Hematopoietic multipotent progenitor cell treated with erythropoietin and hydrocortisone succinate and interleukin-3 and kit ligand, for 15 days (in vitro differentiated cells): ENCODE data around the gene RNF181.
"Not testable (repeated sequence)": the region's sequence is repeated elsewhere in the genome, so short reads cannot be mapped to it uniquely, and the experiment has no call there.

Source experiments
- DNase-seq: peaks from one replicate; pipeline ENCODE4 v3.0.0-alpha.2; 2015; ENCODE audit warnings: low spot score

Gene RNF181

GRCh38 chr2:85595301-85596025 is at the start of gene RNF181:
TSS of gene RNF181 (plus strand) at chr2:85595745. CDS start at chr2:85595764, 19 bp downstream.
- peak; percentile 96 for DNase-seq

- DNase-seq = no peak
These were observed 49.7 kb upstream of the RNF181 start for GRCh38 chr2:85545780-85546240.

GRCh38 chr2:85547089-85547858 is 48.3 kb upstream of the RNF181 start:
- DNase-seq = no peak

- DNase-seq = no peak
These were observed 47.5 kb upstream of the RNF181 start for GRCh38 chr2:85547859-85548607.

GRCh38 chr2:85548608-85548900 is 47.0 kb upstream of the RNF181 start:
- no peak for DNase-seq

- DNase-seq = no peak
These were observed 46.5 kb upstream of the RNF181 start for GRCh38 chr2:85549095-85549494.

GRCh38 chr2:85549826-85550225 is 45.7 kb upstream of the RNF181 start:
- no peak for DNase-seq

GRCh38 chr2:85550486-85550885 is 45.1 kb upstream of the RNF181 start:
- no peak for DNase-seq

- DNase-seq = peak; percentile 88
These were observed 43.6 kb upstream of the RNF181 start for GRCh38 chr2:85551698-85552678.

GRCh38 chr2:85553184-85553583 is 42.4 kb upstream of the RNF181 start:
- DNase-seq = no peak

- DNase-seq = no peak
These were observed 40.4 kb upstream of the RNF181 start for GRCh38 chr2:85554980-85555612.

- DNase-seq = no peak
These were observed 38.4 kb upstream of the RNF181 start for GRCh38 chr2:85557130-85557529.

- no peak for DNase-seq
These were observed 37.4 kb upstream of the RNF181 start for GRCh38 chr2:85558160-85558559.

GRCh38 chr2:85560403-85560726 is 35.2 kb upstream of the RNF181 start:
- DNase-seq = not testable (repeated sequence)

- no peak for DNase-seq
These were observed 34.7 kb upstream of the RNF181 start for GRCh38 chr2:85560812-85561279.

GRCh38 chr2:85561280-85562212 is 34.0 kb upstream of the RNF181 start, which contains the start of gene GGCX:
TSS of gene GGCX (minus strand) at chr2:85561493. CDS start at chr2:85561428, 65 bp downstream.
- DNase-seq = peak; percentile 94

- no peak for DNase-seq
These were observed 31.4 kb upstream of the RNF181 start for GRCh38 chr2:85564144-85564563.

- no peak for DNase-seq
These were observed 29.3 kb upstream of the RNF181 start for GRCh38 chr2:85566265-85566664.

GRCh38 chr2:85575739-85576138 is 19.8 kb upstream of the RNF181 start:
- DNase-seq = no peak

- DNase-seq = no peak
These were observed 18.5 kb upstream of the RNF181 start for GRCh38 chr2:85577063-85577385.
